PC-3 (cell line): ENCODE results near the gene EPHA3. TPM values are rescaled to one million over a fixed set of nuclear protein-coding genes. Genes with fewer than 3 reads are reported as not detected.

ENCODE experiments used
- ATAC-seq: fragments of 200-7000 bp; cut with Tn5 transposase; 2 replicates; pipeline ENCODE4 v1.9.1; 2020; ENCODE audit warnings: mild to moderate bottlenecking, moderate library complexity
- BruUV-seq: library from RNA; stranded (reverse); fragments of 400-500 nt; replicated peaks from 2 replicates; lab custom pipeline; 2021; lab: Mats Ljungman, UMichigan
- CTCF ChIA-PET: fragments of 300-600 bp; sonication (Branson Sonifier 250); formaldehyde crosslinking; loops from one replicate; lab custom pipeline; 2022; ENCODE audit warnings: antibody characterized with exemption; lab: Charles Lee
- POLR2A ChIA-PET: fragments of 300-600 bp; sonication (Branson Sonifier 250); formaldehyde crosslinking; loops from one replicate; lab custom pipeline; 2022; ENCODE audit warnings: antibody characterized with exemption; ENCODE audit not compliant: unreplicated experiment; lab: Charles Lee
- DNase-seq: peaks from one replicate; pipeline ENCODE4 v3.0.0-alpha.2; 2015
- H2AFZ ChIP-seq: fragments of 300-600 bp; sonication (generic); 2 replicates; pipeline ENCODE4 v1.6.0; 2016; ENCODE audit warnings: antibody characterized with exemption, low read length
- H3F3A ChIP-seq: fragments of 300-600 bp; sonication (generic); one replicate; pipeline ENCODE4 v1.6.0; 2017; ENCODE audit warnings: antibody characterized with exemption, low read length, control low read depth, mild to moderate bottlenecking; ENCODE audit not compliant: unreplicated experiment
- H3K27ac ChIP-seq: fragments of 300-600 bp; sonication (generic); 2 replicates; pipeline ENCODE4 v1.5.1; 2016; ENCODE audit warnings: mild to moderate bottlenecking, low read length
- H3K27me3 ChIP-seq: fragments of 300-600 bp; sonication (generic); 2 replicates; pipeline ENCODE4 v1.6.1; 2016; ENCODE audit warnings: low read length, mixed read lengths
- H3K36me3 ChIP-seq: fragments of 300-600 bp; sonication (generic); 2 replicates; pipeline ENCODE4 v1.6.1; 2016; ENCODE audit warnings: low read depth, mixed run types, low read length, mixed read lengths
- H3K4me1 ChIP-seq: fragments of 300-600 bp; sonication (generic); 2 replicates; pipeline ENCODE4 v1.5.1; 2016; ENCODE audit warnings: low read length; ENCODE audit not compliant: insufficient read depth
- H3K4me2 ChIP-seq: fragments of 300-600 bp; sonication (generic); 2 replicates; pipeline ENCODE4 v1.6.0; 2016; ENCODE audit warnings: low read length
- H3K4me3 ChIP-seq: fragments of 300-600 bp; sonication (generic); 2 replicates; pipeline ENCODE4 v1.5.1; 2016; ENCODE audit warnings: mild to moderate bottlenecking, low read length, mixed read lengths
- H3K79me2 ChIP-seq: fragments of 300-600 bp; sonication (generic); 2 replicates; pipeline ENCODE4 v1.6.1; 2017; ENCODE audit warnings: low read length, mixed read lengths
- H3K9ac ChIP-seq: fragments of 300-600 bp; sonication (generic); 2 replicates; pipeline ENCODE4 v1.6.0; 2016; ENCODE audit warnings: mild to moderate bottlenecking, low read length
- H3K9me2 ChIP-seq: fragments of 300-600 bp; sonication (generic); replicated peaks from 2 replicates; pipeline ENCODE4 v1.6.1; 2016; ENCODE audit warnings: mixed run types, low read length, mixed read lengths
- H3K9me3 ChIP-seq: fragments of 300-600 bp; sonication (generic); 2 replicates; pipeline ENCODE4 v1.6.1; 2016; ENCODE audit warnings: low read length, mixed read lengths
- H4K20me1 ChIP-seq: fragments of 300-600 bp; sonication (generic); 2 replicates; pipeline ENCODE4 v1.6.1; 2016; ENCODE audit warnings: low read length, mixed read lengths
- CTCF ChIP-seq: fragments of 300-600 bp; sonication (generic); conservative IDR thresholded peaks from 2 replicates; pipeline ENCODE4 v1.5.1; 2017; ENCODE audit warnings: antibody characterized with exemption, low read depth, mild to moderate bottlenecking, low read length
- EZH2 ChIP-seq: fragments of 300-600 bp; sonication (generic); IDR thresholded peaks from one replicate; pipeline ENCODE4 v1.6.1; 2017; ENCODE audit warnings: antibody characterized with exemption, mild to moderate bottlenecking, low read length; ENCODE audit not compliant: unreplicated experiment
- EZH2phosphoT487 ChIP-seq: fragments of 300-600 bp; sonication (generic); IDR thresholded peaks from 2 replicates; pipeline ENCODE4 v1.6.1; 2018; ENCODE audit warnings: mild to moderate bottlenecking, antibody characterized with exemption, low read length, borderline replicate concordance
- intact Hi-C: fragments of 100-400 bp; cut with micrococcal nuclease; formaldehyde crosslinking; loops from 2 replicates; pipeline ENCODE4 v1.9.0; 2023
- total RNA-seq: library from RNA; depleted of rRNA; stranded (reverse); fragments of >200 nt; gene quantifications from 2 replicates; pipeline ENCODE4 v1.2.3, GENCODE V29; 2014

Gene EPHA3
- total RNA-seq, 1 experiment from 2014 or later = 0.33 TPM

DNA sequence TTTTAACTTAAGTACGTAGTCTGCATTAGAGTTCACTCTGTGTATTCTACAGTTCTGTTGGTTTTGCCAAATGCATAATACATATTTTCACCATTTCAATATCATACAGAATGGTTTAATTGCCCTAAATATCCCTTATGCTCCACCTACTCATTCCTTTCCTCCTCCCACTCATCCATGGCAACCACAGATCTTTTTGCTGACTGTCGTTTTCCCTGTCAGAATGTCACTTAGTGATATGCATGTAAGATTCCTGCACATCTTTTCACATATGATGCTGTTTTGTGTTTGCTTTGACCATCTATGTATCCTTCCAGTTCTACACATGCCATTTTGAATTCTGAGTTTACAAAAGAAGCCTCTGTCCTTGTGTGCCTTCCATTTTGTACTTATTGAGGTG lies 36.7 kb downstream of the EPHA3 start:
- peaks cover 13% of the 10 kb centered on the region for H3K27me3 ChIP-seq
- no peaks in the 10 kb centered on the region for H3K36me3 ChIP-seq
- H2AFZ ChIP-seq = no peak overlapping the region
- H3K9ac ChIP-seq = no peak overlapping the region
- H3K79me2 ChIP-seq = no peaks in the 10 kb centered on the region
- H3K4me2 ChIP-seq = no peak overlapping the region
- ATAC-seq (no peak), DNase-seq (no peak)
- POLR2A ChIA-PET = no interaction called here
- H3K4me1 ChIP-seq = no peaks in the 10 kb centered on the region
- intact Hi-C loops = no loop called here
- H3K9me3 ChIP-seq = no peaks in the 10 kb centered on the region
- CTCF ChIA-PET = no interaction called here
- H4K20me1 ChIP-seq = no peaks in the 10 kb centered on the region
- H3K4me3 ChIP-seq = no peak overlapping the region
- no peaks in the 10 kb centered on the region for H3F3A ChIP-seq
- H3K27ac ChIP-seq = no peak overlapping the region
- no peaks in the 10 kb centered on the region for H3K9me2 ChIP-seq
- no TSS peak for BruUV-seq
- TF ChIP-seq EZH2phosphoT487 = no peak

DNA sequence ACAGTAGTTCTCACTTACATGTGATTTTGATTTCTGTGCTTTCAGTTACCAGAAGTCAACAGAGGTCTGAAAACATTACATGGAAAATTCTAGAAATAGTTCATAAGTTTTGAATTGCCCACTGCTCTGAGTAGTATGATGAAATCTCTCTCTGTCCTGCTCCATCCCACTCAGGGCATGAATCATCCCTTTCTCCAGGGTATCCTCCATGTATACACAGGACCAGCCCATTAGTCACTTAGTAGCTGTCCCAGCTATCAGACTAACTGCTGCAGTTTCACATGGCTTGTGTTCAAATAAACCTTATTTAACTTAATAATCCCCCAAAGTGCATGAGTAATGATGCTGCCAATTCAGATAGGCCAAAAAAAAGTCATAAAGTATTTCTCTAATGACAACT lies 38.6 kb downstream of the EPHA3 start:
- Histone ChIP-seq H2AFZ (no peak overlapping the region), H3K36me3 (no peaks in the 10 kb centered on the region), H3K9ac (no peak overlapping the region), H3K27ac (no peak overlapping the region), H3K4me1 (no peaks in the 10 kb centered on the region), H3K27me3 (0 out of 2 replicates have a peak, but pooled peaks cover under 1% of the 10 kb centered on the region), H3F3A (no peaks in the 10 kb centered on the region), H3K4me3 (no peak overlapping the region), H3K9me2 (no peaks in the 10 kb centered on the region), H3K4me2 (no peak overlapping the region), H3K9me3 (no peaks in the 10 kb centered on the region), H4K20me1 (no peaks in the 10 kb centered on the region), H3K79me2 (no peaks in the 10 kb centered on the region)
- no TSS peak for BruUV-seq
- intact Hi-C loops = no loop called here
- CTCF ChIA-PET = no interaction called here
- TF ChIP-seq CTCF = no peak
- TF ChIP-seq EZH2phosphoT487 = no peak
- no peak for TF ChIP-seq EZH2
- POLR2A ChIA-PET = no interaction called here
- DNase-seq = peak; percentile 76
- peak; percentile 97 for ATAC-seq

DNA sequence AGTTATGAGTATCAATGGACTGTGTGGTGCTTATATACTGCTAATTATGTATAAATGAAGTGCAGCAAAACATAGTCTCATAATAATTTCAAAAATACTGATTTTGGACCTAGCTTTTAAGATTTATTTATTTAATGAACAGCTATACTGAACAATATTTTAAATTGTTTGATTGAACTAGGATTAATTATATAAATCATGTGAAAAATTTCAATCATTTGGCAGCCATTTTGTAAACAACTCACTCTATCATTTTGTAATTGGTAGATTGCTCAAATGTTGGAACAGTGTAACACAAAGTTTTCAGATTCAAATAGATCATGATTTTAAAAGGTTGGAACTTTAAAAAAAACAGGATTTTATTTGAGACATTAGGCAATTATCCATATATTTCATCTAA lies 47.0 kb downstream of the EPHA3 start:
- H3K4me1 ChIP-seq = no peaks in the 10 kb centered on the region
- POLR2A ChIA-PET = no interaction called here
- no peak overlapping the region for H3K4me2 ChIP-seq
- peaks cover 30% of the 10 kb centered on the region for H3K27me3 ChIP-seq
- no peaks in the 10 kb centered on the region for H3F3A ChIP-seq
- H3K27ac ChIP-seq = no peak overlapping the region
- H3K79me2 ChIP-seq = no peaks in the 10 kb centered on the region
- no peaks in the 10 kb centered on the region for H4K20me1 ChIP-seq
- CTCF ChIA-PET = no interaction called here
- intact Hi-C loops = no loop called here
- H3K36me3 ChIP-seq = no peaks in the 10 kb centered on the region
- TF ChIP-seq EZH2phosphoT487 (no peak), CTCF (no peak), EZH2 (no peak)
- no peak for ATAC-seq
- H2AFZ ChIP-seq = no peak overlapping the region
- no TSS peak for BruUV-seq
- H3K4me3 ChIP-seq = no peak overlapping the region
- no peak for DNase-seq
- H3K9ac ChIP-seq = no peak overlapping the region
- H3K9me3 ChIP-seq = no peaks in the 10 kb centered on the region
- no peaks in the 10 kb centered on the region for H3K9me2 ChIP-seq
